DMS114 treated with DMSO at 0.1 percent for 48 hours (cell line): ENCODE results near the gene MAP3K2.
"Not testable (repeated sequence)": the region's sequence is repeated elsewhere in the genome, so short reads cannot be mapped to it uniquely, and the experiment has no call there.

Source experiments
- DNase-seq: peaks from one replicate; lab custom pipeline; 2025; ENCODE audit not compliant: unreplicated experiment; lab: John Stamatoyannopoulos, UW

MAP3K2 gene

DNA sequence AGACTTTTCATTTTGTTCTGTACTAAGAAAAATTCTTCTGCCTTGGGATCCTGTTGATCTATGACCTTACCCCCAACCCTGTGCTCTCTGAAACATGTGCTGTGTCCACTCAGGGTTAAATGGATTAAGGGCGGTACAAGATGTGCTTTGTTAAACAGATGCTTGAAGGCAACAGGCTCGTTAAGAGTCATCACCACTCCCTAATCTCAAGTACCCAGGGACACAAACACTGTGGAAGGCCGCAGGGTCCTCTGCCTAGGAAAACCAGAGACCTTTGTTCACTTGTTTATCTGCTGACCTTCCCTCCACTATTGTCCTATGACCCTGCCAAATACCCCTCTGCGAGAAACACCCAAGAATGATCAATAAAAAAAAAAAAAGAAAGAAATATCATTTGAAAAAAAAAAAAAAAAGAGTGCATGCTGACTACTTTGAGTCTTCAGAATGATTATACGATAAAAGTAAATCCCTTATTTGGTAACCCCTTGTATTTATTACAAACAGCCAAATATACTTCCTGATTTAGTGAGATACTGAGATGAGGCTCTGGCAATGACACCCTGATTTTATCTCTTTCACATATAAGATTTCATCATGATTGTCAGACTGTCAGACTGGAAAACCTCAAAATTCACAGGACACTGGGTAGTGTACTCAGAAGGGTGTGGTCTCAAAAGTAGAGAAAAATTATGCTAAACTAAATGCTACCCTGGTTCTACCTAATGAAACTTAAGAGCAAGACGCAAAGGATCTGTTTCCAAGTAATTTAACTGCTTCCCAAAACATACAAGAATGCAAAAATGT is 33.7 kb downstream of the MAP3K2 start:
- DNase-seq = not testable (repeated sequence)

DNA sequence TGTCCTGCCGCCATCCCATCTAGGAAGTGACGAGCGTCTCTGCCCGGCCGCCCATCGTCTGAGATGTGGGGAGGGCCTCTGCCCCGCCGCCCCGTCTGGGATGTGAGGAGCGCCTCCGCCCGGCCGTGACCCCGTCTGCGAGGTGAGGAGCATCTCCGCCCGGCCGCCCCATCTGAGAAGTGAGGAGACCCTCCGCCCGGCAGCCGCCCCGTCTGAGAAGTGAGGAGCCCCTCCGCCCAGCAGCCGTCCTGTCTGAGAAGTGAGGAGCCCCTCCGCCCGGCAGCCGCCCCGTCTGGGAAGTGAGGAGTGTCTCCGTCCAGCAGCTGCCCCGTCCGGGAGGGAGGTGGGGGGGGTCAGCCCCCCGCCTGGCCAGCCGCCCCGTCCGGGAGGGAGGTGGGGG is 34.6 kb downstream of the MAP3K2 start:
- DNase-seq = not testable (repeated sequence)

GRCh38 chr2:127351603-127352002 is 36.2 kb downstream of the MAP3K2 start:
- DNase-seq = no peak

DNA sequence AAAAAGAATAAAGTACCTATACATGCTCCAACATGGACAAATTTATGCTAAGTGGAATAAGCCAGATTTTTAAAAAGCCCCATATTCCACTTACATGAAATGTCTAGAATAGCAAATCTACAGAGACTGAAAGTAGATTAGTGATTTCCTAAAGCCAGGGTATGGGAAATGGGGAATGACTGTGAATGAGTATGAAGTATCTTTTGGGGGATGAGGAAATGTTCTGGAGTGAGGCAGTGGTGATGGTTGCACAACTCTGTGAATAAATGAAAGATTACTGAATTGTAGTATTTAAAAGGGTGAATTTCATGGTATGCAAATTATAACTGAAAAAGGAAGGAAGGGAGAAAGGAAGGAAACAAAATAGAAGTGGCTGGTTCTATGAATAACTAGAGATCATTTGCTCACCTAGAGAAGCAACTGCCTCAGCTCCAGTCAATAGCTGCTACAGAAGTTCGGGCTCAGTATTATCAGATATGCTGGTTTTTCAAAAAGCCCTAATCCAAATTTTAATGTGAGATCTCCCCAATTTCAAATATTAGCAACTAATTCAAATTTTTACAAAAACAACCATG is 39.3 kb downstream of the MAP3K2 start:
- no peak for DNase-seq

DNA sequence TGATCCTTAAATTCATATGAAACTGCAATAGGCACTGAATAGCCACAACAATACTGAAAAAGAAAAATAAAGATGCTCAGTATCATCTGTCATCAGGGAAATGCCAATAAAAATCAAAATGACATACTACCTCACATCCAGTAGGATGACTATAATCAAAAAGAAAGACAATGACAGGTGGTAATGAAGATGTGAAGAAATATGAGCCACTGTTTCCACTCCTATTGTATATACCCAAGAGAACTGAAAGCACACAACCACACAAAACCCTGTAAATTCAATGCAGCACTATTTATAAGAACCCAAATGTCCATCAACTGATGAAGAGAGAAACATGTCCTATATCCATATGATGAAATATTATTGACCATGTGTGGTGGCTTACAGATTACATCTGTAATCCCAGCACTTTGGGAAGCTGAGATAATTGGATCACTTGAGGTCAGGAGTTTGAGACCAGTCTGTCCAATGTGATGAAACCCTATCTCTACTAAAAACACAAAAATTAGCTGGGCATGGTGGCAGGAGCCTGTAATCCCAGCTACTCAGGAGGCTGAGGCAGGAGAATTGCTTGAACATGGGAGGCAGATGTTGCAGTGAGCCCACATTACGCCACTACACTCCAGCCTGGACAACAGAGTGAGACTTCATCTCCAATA is 39.9 kb downstream of the MAP3K2 start:
- no peak for DNase-seq

DNA sequence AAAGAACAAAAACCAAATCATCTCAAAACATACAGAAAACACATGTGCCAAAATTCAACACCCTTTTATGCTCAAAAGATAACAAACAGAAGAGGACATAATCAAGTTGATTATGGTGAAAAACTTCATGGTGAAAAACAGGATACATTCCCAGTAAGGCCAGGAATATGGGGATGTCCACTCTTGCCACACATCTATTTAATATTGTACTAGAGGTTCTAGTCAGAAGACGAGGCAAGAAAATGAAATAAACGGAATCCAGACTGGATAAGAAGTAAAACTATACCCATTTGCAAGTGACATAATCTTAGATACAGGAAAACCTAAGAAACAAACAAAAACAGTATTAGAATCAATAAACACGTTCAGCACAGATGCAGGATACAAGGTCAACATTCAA is 40.8 kb downstream of the MAP3K2 start:
- no peak for DNase-seq

GRCh38 chr2:127343277-127343676 is 44.5 kb downstream of the MAP3K2 start:
- DNase-seq = no peak

GRCh38 chr2:127342101-127342500 is 45.7 kb downstream of the MAP3K2 start:
- no peak for DNase-seq

GRCh38 chr2:127332335-127332734 is 55.4 kb downstream of the MAP3K2 start:
- DNase-seq = no peak

- DNase-seq = no peak
Observed at GRCh38 chr2:127330753-127331152, 57.0 kb downstream of the MAP3K2 start.

DNA sequence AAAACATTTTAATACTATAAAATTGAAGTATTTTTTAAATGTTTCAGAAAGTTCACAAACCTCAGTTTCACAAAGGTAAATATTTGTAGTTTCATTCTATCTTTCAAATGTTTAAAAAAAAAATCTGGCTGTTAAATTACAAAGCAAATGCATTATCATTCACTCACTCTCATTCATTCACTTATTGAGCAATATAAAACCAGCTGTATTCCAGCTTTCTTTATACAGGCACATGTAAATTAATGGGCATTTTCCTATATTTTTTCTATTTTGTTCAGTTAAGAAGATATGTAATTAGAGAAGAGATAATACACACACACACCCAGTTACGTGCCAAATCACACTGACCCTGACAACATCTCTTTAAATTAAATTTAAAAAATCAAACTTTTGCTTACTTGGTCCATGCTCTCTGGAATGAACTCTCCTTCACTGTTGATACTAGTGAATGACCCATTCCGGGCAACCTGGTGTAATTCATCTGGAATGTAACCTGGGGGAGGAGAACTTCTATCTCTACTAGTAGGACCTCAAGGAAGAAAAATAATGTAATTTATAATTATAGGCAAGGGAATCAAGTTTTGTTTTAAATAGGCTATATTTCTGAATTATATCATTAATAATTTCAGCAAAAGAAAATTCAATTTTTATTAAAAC is 61.4 kb downstream of the MAP3K2 start:
- no peak for DNase-seq

- DNase-seq = peak; percentile 16
Observed at GRCh38 chr2:127324635-127325034, 63.1 kb downstream of the MAP3K2 start.

GRCh38 chr2:127321303-127321702 is 66.5 kb downstream of the MAP3K2 start:
- DNase-seq = no peak

DNA sequence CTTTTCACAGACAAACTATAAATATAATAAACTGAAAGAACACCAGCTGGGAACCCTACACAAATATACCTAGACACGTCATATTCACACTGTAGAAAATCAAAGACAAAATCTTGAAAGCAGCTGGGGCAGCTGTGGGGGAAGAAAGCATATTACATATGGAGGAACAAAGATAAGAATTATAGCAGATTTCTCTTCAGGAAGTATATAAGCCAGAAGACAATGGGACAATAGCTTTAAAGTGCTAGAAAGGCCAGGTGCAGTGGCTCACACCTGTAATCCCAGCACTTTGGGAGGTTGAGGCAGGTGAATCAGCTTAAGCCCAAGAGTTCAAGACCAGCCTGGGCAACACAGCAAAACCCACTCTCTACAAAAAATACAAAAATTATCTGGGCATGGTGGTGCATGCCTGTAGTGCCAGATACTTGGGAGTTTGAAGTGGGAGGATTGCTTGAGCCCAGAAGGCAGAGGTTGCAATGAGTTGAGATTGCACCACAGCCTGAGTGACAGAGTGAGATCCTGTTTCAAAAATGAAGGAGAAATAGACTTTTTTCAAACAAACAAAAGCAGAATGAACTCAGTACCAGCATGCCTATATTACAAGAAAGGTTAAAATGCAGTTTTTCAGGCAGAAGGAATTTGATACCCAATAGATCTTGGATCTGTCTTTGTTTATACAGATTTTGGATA is 67.0 kb downstream of the MAP3K2 start:
- no peak for DNase-seq

DNA sequence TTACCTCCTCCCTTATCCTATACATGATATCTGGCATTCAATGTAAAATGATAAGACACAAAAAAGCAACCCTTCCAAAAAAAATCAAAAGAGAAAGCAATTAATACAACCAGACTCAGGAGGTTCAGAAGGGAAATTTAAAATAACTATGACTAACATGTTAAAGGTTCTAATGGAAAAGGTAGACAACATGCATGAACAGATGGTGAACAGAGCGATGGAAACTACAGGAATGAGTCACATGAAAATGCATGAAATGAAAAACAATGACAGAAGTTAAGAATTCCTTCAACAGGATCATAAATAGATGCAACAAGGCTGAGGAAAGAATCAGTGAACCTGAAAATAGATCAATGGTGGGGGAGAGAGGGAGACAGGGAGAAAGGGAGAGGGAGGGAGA is 67.7 kb downstream of the MAP3K2 start:
- DNase-seq = no peak

- no peak for DNase-seq
Observed at GRCh38 chr2:127314193-127314988, 73.4 kb downstream of the MAP3K2 start.

GRCh38 chr2:127313406-127313805 is 74.4 kb downstream of the MAP3K2 start:
- DNase-seq = no peak

- DNase-seq = no peak
Observed at GRCh38 chr2:127310980-127311379, 76.8 kb downstream of the MAP3K2 start.

DNA sequence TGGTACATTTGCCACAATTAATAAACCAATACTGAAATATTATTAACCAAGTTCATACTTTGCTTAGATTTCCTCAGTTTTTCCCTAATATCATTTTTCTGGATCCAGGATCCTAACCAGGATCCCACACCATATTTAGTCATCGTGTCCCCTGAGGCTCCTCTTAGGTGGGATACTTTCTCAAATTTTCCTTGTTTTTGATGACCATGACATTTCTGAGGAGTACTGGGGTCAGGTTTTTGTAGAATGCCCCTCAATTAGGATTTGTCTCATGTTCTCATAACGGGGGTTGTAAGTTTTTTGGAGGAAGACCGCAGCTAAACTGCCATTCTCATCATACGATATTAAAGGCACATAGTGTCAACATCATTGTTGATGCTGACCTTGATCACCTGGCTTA is 78.3 kb downstream of the MAP3K2 start:
- no peak for DNase-seq

DNA sequence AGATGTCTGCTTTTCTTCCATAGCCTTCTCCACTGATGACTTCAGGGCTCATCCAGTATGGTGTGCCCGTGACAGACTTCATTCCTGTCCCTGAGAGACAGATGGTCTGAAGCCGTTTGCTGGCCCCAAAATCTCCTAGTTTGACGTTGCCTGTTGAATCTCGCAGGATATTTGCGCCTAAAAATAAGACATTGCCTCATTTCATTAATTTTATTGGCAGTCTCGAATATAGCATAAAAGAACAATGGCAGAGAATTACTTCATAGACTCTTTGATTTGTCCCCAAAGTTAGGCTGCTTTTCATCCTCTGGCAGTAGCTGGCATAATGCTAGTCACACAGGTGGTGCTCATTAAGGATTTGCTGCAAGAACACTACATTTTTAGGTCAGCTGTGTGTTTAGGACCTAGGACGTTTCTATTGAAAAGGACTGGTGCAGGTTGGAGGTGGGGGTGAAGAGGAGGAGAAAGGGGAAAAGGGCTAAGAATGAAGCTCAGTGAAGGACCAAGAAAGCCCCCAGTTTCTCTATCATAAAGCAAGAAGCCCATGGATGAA is 79.1 kb downstream of the MAP3K2 start:
- DNase-seq = no peak
